ENCODE data around the gene REXO1. TPM values are rescaled to one million over a fixed set of nuclear protein-coding genes. Genes with fewer than 3 reads are reported as not detected.

Gene REXO1
- total RNA-seq, 1 donor from 2014 or later: 39.3 TPM

GRCh38 chr19:1791879-1792278 lies 56.4 kb downstream of the REXO1 start:
- H3K36me3 Mint-ChIP-seq (ENCODE audit: unreplicated experiment): no peaks in the 10 kb centered on the region
- H3K4me3 Mint-ChIP-seq (ENCODE audit: unreplicated experiment): no peak overlapping the region
- H3K9me3 Mint-ChIP-seq (ENCODE audit: unreplicated experiment): no peaks in the 10 kb centered on the region
- no peak for DNase-seq (ENCODE audit: extremely low spot score, unreplicated experiment)
- H3K27me3 Mint-ChIP-seq (ENCODE audit: unreplicated experiment): no peaks in the 10 kb centered on the region
- TF ChIP-seq CTCF (IDR thresholded peaks at IDR 0.05): no peak
- no peak overlapping the region for H3K27ac Mint-ChIP-seq (ENCODE audit: unreplicated experiment)
- peaks cover 3% of the 10 kb centered on the region for H3K4me1 Mint-ChIP-seq (ENCODE audit: unreplicated experiment)

GRCh38 chr19:1790054-1790792 lies 58.1 kb downstream of the REXO1 start:
- DNase-seq (ENCODE audit: extremely low spot score, unreplicated experiment): no peak
- no peak overlapping the region for H3K27ac Mint-ChIP-seq (ENCODE audit: unreplicated experiment)
- no peak overlapping the region for H3K4me3 Mint-ChIP-seq (ENCODE audit: unreplicated experiment)
- H3K4me1 Mint-ChIP-seq (ENCODE audit: unreplicated experiment): peaks cover 3% of the 10 kb centered on the region
- H3K36me3 Mint-ChIP-seq (ENCODE audit: unreplicated experiment): no peaks in the 10 kb centered on the region
- H3K9me3 Mint-ChIP-seq (ENCODE audit: unreplicated experiment): no peaks in the 10 kb centered on the region
- no peak for TF ChIP-seq CTCF (IDR thresholded peaks at IDR 0.05)
- H3K27me3 Mint-ChIP-seq (ENCODE audit: unreplicated experiment): peaks cover 3% of the 10 kb centered on the region

GRCh38 chr19:1789261-1790041 lies 58.8 kb downstream of the REXO1 start:
- H3K36me3 Mint-ChIP-seq (ENCODE audit: unreplicated experiment): no peaks in the 10 kb centered on the region
- no peak for TF ChIP-seq CTCF (IDR thresholded peaks at IDR 0.05)
- peaks cover 3% of the 10 kb centered on the region for H3K4me1 Mint-ChIP-seq (ENCODE audit: unreplicated experiment)

GRCh38 chr19:1787116-1787515 lies 61.2 kb downstream of the REXO1 start:
- H3K36me3 Mint-ChIP-seq (ENCODE audit: unreplicated experiment): no peaks in the 10 kb centered on the region
- H3K4me1 Mint-ChIP-seq (ENCODE audit: unreplicated experiment): peaks cover 3% of the 10 kb centered on the region
- H3K4me3 Mint-ChIP-seq (ENCODE audit: unreplicated experiment): no peak overlapping the region
- TF ChIP-seq CTCF (IDR thresholded peaks at IDR 0.05): no peak
- no peaks in the 10 kb centered on the region for H3K9me3 Mint-ChIP-seq (ENCODE audit: unreplicated experiment)
- H3K27ac Mint-ChIP-seq (ENCODE audit: unreplicated experiment): no peak overlapping the region
- peaks cover 10% of the 10 kb centered on the region for H3K27me3 Mint-ChIP-seq (ENCODE audit: unreplicated experiment)
- no peak for DNase-seq (ENCODE audit: extremely low spot score, unreplicated experiment)

More at GRCh38 chr19:1789261-1790041, 58.8 kb downstream of the REXO1 start:
- H3K4me3 Mint-ChIP-seq (ENCODE audit: unreplicated experiment): no peak overlapping the region
- no peak for DNase-seq (ENCODE audit: extremely low spot score, unreplicated experiment)
- no peaks in the 10 kb centered on the region for H3K9me3 Mint-ChIP-seq (ENCODE audit: unreplicated experiment)
- H3K27ac Mint-ChIP-seq (ENCODE audit: unreplicated experiment): no peak overlapping the region
- H3K27me3 Mint-ChIP-seq (ENCODE audit: unreplicated experiment): peaks cover 5% of the 10 kb centered on the region

- Mint-ChIP-seq H3K36me3 (ENCODE audit: unreplicated experiment) (no peaks in the 10 kb centered on the region), H3K27me3 (ENCODE audit: unreplicated experiment) (peaks cover 10% of the 10 kb centered on the region), H3K4me3 (ENCODE audit: unreplicated experiment) (no peak overlapping the region), H3K9me3 (ENCODE audit: unreplicated experiment) (no peaks in the 10 kb centered on the region), H3K27ac (ENCODE audit: unreplicated experiment) (no peak overlapping the region), H3K4me1 (ENCODE audit: unreplicated experiment) (peaks cover 3% of the 10 kb centered on the region)
- DNase-seq (ENCODE audit: extremely low spot score, unreplicated experiment): no peak
- no peak for TF ChIP-seq CTCF (IDR thresholded peaks at IDR 0.05)
Measured at GRCh38 chr19:1786668-1787067, 61.6 kb downstream of the REXO1 start.
